ENCODE data around the gene FMNL2.
"Not testable (repeated sequence)": the region's sequence is repeated elsewhere in the genome, so short reads cannot be mapped to it uniquely, and the experiment has no call there.

FMNL2 gene

DNA sequence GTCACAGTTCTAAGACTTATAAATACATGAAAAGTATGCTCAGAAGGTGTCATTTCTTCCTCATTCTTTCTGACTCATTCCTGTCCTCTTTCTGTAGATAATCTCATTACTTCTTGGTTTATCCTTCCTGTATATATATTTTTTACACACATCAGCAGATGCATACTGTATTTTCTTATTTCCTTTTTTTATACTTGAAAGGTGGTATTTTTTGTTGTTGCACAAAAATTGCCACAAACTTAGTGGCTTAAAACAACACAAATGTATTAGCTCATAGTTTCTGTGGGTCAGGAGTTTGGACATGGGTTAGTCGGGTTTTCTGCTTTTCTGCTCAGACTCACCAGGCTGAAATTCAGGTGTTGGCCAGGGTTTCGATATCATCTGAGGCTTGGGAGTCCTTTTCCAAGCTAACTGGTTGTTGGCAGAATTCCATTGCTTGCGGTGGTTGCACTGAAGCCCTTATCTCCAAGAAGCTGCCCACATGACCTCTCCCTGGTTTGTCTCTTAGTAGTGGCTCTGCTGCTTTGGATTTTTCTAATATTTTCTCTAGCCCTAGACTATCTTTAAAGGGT is 162.6 kb downstream of the FMNL2 start:
- DNase-seq (ENCODE audit: low spot score) = peak; percentile 54

DNA sequence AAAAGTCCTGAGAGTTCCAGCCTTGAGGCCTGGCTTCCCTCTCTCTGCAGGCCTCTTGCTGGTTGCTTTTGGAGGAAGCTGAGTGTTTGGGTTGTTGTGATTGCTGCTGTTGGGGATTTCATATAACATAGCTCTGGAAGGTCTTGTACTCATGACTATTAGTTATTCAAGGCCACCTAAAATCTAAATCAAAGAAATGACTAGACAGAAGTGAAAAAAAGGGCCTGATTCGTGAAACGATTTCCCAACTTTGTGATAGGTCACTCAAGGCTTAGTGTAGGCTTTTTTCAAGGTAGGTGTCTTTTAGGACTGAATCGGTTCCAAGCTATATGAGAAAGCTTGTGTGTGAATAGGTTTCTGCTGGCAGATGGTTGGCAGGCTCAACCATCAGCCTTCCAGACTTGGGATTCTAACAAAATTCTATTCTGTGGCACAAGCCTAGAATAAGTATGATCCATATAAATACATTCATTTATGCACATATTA is 164.4 kb downstream of the FMNL2 start:
- no peak for DNase-seq (ENCODE audit: low spot score)

GRCh38 chr2:152499896-152500735 is 165.1 kb downstream of the FMNL2 start:
- DNase-seq (ENCODE audit: low spot score) = no peak

DNA sequence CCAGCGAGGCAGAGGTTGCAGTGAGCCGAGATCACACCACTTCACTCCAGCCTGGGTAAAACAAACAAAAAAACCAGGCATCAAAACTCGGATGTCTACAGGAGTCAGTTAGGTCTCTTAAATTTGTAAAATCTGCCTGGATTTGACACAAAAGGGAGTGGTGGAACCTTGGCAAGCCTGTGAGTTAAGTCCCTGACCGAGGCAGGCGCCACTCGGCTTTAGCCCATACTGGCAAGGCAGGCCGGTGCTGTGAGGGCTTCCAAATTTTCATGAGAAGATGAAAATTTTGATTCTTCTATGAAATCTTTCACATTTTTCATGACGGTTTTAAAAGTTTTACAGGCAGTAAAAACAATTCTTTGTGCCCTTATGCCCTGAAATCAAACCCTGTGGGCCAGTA is 165.8 kb downstream of the FMNL2 start:
- no peak for DNase-seq (ENCODE audit: low spot score)

DNA sequence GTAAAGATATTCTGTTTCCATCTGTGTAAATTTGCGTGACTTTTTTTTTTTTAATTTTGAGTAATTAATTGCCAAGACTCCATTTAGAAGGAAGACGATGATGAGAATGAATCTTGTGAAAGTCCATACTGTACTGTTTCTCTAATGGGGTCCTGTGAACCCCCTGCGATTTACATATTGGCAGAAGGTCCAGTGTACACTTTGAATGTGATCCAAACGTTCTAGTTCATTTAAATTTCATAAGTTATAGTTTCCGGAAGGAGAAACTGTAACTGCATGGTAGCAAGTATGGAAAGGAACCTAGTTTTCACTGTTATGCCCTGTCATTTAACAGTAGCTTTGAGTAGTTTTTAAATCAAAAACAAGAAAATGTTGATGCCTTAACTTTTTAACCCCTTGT is 166.7 kb downstream of the FMNL2 start:
- no peak for DNase-seq (ENCODE audit: low spot score)

GRCh38 chr2:152504618-152505017 is 169.6 kb downstream of the FMNL2 start:
- no peak for DNase-seq (ENCODE audit: low spot score)

DNA sequence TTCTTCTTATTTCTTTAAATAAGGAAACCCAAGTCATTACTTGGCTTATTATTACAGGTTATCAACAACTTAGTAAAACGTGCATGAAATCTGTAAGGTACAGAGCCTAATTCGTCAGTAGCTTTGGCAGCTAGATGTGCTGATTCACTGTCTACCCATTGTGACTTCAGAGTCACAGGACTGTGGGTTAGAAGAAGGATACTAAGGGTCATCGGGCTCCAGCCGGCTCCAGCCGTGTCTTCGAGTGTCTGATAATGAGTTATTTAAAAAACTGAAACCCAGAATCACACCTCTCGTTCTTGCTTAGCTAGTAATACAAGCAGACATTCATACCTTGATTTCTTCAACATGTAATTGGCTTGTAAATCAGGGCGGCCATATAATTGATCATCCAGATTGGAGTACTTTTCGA is 170.5 kb downstream of the FMNL2 start:
- DNase-seq (ENCODE audit: low spot score) = no peak

DNA sequence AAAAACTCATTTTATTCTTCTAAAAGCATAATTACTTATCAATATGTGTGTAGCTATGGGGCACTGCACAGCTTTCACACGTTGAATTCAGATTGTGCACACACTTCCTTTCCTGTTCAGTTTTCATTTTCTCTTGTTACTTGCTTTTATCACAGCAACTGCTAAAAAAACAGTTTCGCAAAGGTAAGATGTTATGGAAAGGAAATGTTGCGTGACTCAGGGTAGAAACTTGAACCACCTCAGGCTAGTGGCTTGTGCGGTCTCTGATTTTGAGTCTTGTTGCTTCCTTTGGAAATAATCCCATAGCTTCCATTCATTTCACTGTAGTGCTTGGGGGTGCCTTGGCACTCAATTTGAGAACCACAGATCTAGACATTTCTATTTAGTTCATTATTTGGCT is 171.9 kb downstream of the FMNL2 start:
- DNase-seq (ENCODE audit: low spot score) = no peak

DNA sequence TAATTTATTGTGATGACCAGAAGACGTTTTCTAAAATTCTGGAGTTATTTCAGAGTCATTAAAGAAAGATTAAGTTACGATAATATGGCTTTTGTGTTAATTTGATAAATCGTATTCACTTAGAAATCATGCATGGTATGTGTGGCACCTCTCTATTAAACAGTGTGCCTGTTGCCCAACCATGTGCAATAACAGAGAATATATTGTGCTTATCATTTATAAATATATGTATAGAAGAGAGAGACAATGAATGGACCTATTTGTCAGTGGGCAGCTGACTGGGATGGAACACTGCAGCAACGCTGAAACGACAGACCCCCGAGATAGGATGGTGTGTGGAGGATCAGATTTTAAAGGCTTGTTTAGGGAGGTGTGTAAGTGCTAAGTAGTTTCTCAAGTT is 172.9 kb downstream of the FMNL2 start:
- no peak for DNase-seq (ENCODE audit: low spot score)

- DNase-seq (ENCODE audit: low spot score) = no peak
These were observed 173.5 kb downstream of the FMNL2 start for GRCh38 chr2:152508446-152508845.

GRCh38 chr2:152509772-152510491 is 175.0 kb downstream of the FMNL2 start:
- DNase-seq (ENCODE audit: low spot score) = no peak

- DNase-seq (ENCODE audit: low spot score) = no peak
These were observed 175.6 kb downstream of the FMNL2 start for GRCh38 chr2:152510621-152511020.

DNA sequence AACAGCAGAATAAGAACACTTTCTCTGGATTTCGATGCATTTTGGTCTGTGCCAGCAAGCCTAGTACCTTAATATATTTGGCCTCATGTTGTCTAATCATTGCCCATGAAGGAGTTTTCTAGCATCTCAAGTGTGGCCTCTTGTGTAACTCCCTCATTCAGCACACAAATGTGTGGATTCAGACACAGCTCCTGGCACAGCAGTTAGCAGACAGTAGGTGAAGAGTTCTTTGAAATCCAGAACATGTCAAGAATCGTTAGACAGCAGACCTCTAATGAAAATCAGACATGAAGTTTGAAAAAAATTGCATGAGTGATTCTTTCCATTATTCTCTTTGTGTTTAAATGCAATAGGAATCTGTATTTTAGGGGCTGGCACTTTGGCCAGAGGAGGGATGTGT is 177.0 kb downstream of the FMNL2 start:
- no peak for DNase-seq (ENCODE audit: low spot score)

DNA sequence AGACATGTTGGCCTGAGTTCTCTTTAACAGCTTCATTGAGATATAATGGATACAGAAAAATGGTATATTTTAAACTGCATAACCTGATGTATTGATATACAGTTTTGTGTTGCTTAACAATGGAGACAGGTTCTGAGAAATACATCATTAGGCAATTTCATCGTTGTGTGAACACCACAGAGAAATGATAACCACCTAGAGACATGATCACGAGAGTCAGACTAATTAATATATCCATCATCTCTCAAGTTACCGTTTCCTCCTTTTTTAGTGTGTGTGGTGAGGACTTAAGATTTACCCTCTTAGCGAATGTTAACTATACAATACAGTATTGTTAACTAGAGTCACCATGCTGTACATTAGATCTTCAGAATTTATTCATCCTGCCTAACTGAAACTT is 178.1 kb downstream of the FMNL2 start:
- DNase-seq (ENCODE audit: low spot score) = no peak

- no peak for DNase-seq (ENCODE audit: low spot score)
These were observed 178.7 kb downstream of the FMNL2 start for GRCh38 chr2:152513681-152514080.

- no peak for DNase-seq (ENCODE audit: low spot score)
These were observed 183.1 kb downstream of the FMNL2 start for GRCh38 chr2:152518034-152518433.

DNA sequence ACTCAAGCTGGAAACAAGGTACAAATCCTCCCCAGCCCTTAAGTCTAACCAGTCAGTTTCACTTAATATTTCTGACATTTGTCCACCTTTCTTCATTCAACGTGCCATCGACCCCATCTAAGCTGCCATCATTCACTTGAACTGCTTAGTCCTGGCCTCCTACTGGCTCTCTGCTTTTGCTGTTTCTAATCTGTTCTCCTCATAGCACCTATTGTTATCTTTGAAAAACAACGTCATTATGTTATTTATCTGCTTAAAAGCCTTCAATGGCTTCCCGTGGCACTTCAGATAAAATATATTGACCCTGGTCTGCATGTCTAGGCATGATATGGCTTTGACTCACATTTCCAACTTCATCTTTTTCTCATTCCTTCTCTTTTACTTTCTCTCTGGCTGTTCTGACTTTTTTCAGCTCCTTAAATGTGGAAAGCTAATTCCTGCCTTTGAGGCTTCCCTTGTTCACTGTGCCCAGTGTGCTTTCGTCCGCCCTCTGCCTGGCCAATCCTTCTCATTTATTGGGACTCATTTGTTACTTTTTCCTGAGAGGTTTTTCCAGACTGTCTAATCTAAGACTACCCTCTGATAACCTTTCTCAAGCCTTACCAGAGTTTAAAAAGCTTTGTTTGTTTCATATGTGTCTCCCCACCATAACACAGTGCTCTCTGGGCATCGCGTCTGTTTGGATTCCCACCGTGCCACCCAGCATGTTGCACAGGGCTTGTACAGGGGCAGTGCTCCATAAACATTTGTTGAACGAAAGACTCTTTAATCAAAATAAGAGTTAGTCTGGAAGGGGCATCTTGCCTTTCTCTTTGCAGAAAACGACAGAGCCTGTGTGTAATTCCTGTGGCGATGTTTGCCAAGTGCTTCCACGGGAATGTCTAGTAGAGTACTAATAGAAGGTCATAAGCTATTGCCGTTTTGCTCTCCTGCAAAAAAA is 183.9 kb downstream of the FMNL2 start:
- no peak for DNase-seq (ENCODE audit: low spot score)

- no peak for DNase-seq (ENCODE audit: low spot score)
These were observed 184.6 kb downstream of the FMNL2 start for GRCh38 chr2:152519581-152519952.

- DNase-seq (ENCODE audit: low spot score) = no peak
These were observed 185.8 kb downstream of the FMNL2 start for GRCh38 chr2:152520759-152521158.

DNA sequence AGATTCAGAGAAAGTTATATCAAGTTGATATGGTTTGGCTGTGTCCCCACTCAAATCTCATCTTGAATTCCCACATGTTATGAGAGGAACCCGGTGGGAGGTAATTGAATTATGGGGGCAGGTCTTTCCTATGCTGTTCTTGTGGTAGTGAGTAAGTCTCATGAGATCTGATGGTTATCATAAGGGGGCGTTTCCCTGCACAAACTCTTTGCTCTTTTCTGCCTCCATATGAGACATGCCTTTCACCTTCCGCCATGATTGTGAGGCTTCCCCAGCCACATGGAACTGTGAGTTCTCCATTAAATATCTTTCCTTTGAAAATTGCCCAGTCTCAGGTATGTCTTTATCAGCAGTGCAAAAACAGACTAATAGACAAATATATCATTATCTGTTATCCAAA is 187.5 kb downstream of the FMNL2 start:
- DNase-seq (ENCODE audit: low spot score) = not testable (repeated sequence)

DNA sequence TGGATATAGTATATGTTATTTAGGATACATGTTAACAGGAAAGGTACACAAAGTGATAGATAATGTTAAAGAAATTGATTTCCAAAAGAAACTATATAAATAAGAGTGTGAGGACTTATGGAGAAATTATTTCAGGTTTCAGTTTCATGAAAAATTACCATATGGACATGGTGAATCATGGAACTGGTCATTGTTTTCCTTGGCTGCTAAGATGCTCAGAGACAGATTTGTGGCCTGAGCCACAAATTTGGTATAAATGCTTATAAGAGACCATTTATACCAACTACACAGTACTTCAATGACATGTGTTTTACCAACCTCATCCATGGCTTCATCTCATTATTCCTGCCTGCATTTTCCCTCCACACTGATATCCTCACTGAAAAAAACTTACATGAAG is 188.1 kb downstream of the FMNL2 start:
- DNase-seq (ENCODE audit: low spot score) = no peak

GRCh38 chr2:152525277-152525838 is 190.4 kb downstream of the FMNL2 start:
- no peak for DNase-seq (ENCODE audit: low spot score)

All from hematopoietic multipotent progenitor cell treated with erythropoietin and hydrocortisone succinate and interleukin-3 and kit ligand, for 17 days (in vitro differentiated cells).